ENCODE results near the gene AP5B1.
"Not testable (repeated sequence)": the region's sequence is repeated elsewhere in the genome, so short reads cannot be mapped to it uniquely, and the experiment has no call there.

The AP5B1 gene

DNA sequence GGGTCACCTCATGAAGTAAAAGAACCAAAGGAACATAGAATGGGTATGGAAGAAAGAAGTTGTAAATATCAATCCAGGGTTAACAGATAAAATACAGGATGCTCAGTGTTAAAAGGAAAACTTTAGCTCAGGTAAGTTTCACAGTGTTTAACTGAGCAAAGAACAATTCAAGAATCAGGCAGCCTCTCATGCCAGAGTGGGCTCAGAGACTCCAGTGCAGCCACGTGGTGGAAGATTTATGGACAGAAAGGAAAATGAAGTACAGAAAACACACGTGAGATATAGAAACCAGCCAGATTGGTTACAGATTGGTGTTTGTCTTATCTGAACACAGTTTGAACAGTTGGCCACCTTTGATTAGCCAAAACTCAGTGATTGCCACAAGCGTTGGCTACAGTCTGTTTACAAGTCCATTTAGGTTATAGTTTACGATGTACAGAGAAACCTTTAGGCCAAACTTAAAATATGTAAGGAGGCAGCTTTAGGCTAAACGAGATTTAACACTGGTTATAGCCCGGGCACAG is 9.1 kb downstream of the AP5B1 start:
- Mint-ChIP-seq H3K27me3 (ENCODE audit: low read depth) (no peaks in the 10 kb centered on the region), H3K36me3 (ENCODE audit: low read depth) (peaks cover 5% of the 10 kb centered on the region), H3K9me3 (no peaks in the 10 kb centered on the region), H3K27ac (no peak overlapping the region), H3K4me1 (ENCODE audit: low read depth) (peaks cover 3% of the 10 kb centered on the region), H3K4me3 (no peak overlapping the region)

DNA sequence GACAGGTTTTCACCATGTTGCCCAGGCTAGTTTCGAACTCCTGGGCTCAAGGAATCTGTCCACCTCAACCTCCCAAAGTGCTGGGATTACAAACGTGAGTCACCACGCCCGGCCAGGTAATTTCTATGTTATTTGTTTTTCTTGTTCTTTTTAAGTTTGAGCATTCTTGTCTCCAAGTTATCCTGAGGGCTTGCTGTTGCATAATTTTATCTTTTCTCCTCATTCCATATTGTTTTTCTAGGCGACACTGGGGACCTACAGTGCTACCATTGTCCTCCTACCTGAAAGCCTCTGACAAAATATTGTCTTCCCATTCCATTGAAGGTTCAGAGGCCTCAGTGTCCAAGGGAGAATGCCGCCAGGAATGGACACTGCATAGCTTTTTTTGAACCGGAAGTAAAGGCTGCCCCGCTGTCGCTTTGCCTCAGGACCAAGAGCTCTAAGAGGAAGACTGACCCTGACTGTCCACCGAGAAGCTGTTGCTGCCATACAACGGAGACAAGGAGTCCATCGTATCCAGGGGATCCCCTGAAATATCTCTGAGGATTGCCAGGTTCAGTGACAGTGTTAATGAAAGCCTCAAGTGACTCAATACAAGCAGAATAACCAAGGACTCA is 9.7 kb downstream of the AP5B1 start:
- peaks cover 5% of the 10 kb centered on the region for H3K36me3 Mint-ChIP-seq (ENCODE audit: low read depth)
- H3K27ac Mint-ChIP-seq: no peak overlapping the region
- H3K4me1 Mint-ChIP-seq (ENCODE audit: low read depth): peaks cover 3% of the 10 kb centered on the region
- no peaks in the 10 kb centered on the region for H3K27me3 Mint-ChIP-seq (ENCODE audit: low read depth)
- H3K4me3 Mint-ChIP-seq: no peak overlapping the region
- H3K9me3 Mint-ChIP-seq: no peaks in the 10 kb centered on the region

DNA sequence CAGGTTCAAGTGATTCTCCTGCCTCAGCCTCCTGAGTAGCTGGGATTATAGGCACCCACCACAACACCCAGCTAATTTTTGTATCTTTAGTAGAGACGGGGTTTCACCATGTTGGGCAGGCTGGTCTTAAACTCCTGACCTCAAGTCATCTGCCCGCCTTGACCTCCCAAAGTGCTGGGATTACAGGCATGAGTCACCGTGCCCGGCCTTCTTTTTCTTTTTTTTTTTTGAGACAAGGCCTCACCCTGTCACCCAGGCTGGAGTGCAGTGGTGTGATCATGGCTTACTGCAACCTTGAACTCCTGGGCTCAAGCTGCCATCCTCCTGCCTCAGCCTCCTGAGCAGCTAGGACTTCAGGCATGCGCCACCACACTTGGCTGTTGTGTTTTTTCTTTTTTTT is 13.0 kb downstream of the AP5B1 start:
- not testable (repeated sequence) for H3K4me3 Mint-ChIP-seq; H3K27me3 Mint-ChIP-seq (ENCODE audit: low read depth); H3K27ac Mint-ChIP-seq; H3K4me1 Mint-ChIP-seq (ENCODE audit: low read depth); H3K9me3 Mint-ChIP-seq; H3K36me3 Mint-ChIP-seq (ENCODE audit: low read depth)

DNA sequence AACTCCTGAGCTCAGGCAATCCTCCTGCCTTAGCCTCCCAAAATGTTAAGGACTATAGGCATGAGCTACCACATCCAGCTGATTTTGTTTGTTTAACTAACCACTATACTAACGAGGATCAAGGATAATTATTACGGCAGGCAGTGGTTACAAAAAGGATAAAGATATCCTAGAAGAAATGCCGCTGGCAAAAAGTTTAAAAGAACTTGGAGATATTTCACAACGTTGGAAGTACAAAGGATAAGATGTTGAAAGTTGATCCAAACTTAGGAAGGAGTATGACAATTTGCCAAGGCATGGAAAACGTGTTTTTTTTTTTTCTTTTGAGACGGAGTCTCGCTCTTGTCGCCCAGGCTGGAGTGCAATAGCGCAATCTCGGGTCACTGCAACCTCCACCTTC is 13.4 kb downstream of the AP5B1 start:
- Mint-ChIP-seq H3K4me1 (ENCODE audit: low read depth) (peaks cover 3% of the 10 kb centered on the region), H3K27ac (no peak overlapping the region), H3K4me3 (no peak overlapping the region), H3K9me3 (no peaks in the 10 kb centered on the region), H3K27me3 (ENCODE audit: low read depth) (no peaks in the 10 kb centered on the region), H3K36me3 (ENCODE audit: low read depth) (peaks cover 3% of the 10 kb centered on the region)

DNA sequence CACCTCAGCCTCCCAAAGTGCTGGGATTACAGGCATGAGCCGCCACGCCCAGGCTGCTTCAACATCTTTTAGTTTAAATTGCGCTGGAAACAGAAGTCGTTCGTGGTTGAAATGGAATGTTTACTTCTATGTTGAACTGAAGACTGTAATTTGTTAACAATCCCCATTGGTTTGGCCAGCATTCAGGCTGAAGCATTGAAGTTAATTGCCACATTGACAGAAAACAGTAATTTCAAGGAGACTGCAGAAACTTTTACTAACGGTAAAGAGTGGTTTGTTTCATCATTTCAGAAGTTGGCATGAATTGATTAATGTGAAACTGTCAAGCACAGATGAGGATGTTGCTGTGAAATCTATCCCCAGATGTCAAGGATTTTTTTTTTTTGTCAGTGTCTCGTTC is 14.2 kb downstream of the AP5B1 start:
- peaks cover 3% of the 10 kb centered on the region for H3K4me1 Mint-ChIP-seq (ENCODE audit: low read depth)
- H3K27ac Mint-ChIP-seq: no peak overlapping the region
- H3K9me3 Mint-ChIP-seq: no peaks in the 10 kb centered on the region
- H3K4me3 Mint-ChIP-seq: no peak overlapping the region
- H3K36me3 Mint-ChIP-seq (ENCODE audit: low read depth): peaks cover 3% of the 10 kb centered on the region
- peaks cover 2% of the 10 kb centered on the region for H3K27me3 Mint-ChIP-seq (ENCODE audit: low read depth)

DNA sequence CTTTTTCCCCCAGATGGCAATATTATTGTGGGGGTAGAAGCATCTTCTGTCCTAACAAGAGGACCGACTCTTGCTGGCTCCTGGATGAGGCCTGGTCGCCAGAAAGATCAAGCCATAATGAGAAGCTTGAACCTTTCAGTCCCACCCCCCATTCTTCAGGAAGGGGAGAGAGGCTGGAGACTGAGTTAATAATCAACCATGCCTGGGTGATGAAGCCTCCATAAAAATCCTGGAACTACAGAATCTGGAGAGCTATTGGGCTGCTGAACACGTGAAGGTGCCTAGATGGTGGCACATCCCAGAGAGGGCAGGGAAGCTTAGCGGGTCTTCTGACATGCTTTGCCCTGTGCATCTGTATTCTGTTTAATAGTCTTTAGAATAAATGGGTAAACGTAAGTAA is 16.3 kb downstream of the AP5B1 start:
- Mint-ChIP-seq H3K27ac (no peak overlapping the region), H3K27me3 (ENCODE audit: low read depth) (peaks cover 13% of the 10 kb centered on the region), H3K36me3 (ENCODE audit: low read depth) (no peaks in the 10 kb centered on the region), H3K4me3 (no peak overlapping the region), H3K4me1 (ENCODE audit: low read depth) (no peaks in the 10 kb centered on the region), H3K9me3 (no peaks in the 10 kb centered on the region)

DNA sequence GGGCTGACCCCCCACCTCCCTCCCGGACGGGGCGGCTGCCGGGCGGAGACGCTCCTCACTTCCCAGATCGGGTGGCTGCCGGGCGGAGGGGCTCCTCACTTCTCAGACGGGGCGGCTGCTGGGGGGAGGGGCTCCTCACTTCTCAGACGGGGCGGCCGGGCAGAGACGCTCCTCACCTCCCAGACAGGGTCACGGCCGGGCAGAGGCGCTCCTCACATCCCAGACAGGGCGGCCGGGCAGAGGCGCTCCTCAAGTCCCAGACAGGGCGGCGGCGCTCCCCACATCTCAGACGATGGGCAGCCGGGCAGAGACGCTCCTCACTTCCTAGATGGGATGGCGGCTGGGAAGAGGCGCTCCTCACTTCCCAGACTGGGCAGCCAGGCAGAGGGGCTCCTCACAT is 18.0 kb downstream of the AP5B1 start:
- H3K27me3 Mint-ChIP-seq (ENCODE audit: low read depth): peaks cover 13% of the 10 kb centered on the region
- not testable (repeated sequence) for H3K36me3 Mint-ChIP-seq (ENCODE audit: low read depth); H3K9me3 Mint-ChIP-seq; H3K4me1 Mint-ChIP-seq (ENCODE audit: low read depth); H3K27ac Mint-ChIP-seq; H3K4me3 Mint-ChIP-seq

DNA sequence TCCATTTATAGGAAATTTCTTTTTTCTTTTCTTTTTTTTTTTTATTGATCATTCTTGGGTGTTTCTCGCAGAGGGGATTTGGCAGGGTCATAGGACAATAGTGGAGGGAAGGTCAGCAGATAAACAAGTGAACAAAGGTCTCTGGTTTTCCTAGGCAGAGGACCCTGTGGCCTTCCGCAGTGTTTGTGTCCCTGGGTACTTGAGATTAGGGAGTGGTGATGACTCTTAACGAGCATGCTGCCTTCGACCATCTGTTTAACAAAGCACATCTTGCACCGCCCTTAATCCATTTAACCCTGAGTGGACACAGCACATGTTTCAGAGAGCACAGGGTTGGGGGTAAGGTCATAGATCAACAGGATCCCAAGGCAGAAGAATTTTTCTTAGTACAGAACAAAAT is 18.6 kb downstream of the AP5B1 start:
- peaks cover 13% of the 10 kb centered on the region for H3K27me3 Mint-ChIP-seq (ENCODE audit: low read depth)
- H3K4me3 Mint-ChIP-seq; H3K4me1 Mint-ChIP-seq (ENCODE audit: low read depth); H3K27ac Mint-ChIP-seq; H3K9me3 Mint-ChIP-seq; H3K36me3 Mint-ChIP-seq (ENCODE audit: low read depth): not testable (repeated sequence)

DNA sequence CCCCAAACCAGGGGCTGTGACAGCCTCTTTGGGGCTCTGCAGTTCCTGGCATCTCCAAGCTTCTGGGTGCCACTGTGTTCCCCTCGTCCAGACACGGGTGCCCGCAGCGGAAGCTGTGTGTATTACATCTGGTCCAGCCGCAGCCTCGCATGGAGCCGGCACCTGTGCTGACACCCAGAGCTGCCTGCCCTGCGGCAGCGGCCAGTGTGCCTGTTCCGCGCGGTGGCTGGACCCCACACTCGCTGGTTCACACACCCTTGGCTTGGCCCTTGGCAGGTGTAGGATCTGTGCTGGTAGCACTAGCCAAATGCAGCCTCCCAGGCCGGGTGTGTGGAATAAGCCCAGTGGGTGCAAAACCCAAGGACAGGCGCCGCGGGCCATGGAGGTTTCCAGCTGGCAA is 35.7 kb downstream of the AP5B1 start:
- Mint-ChIP-seq H3K9me3 (no peaks in the 10 kb centered on the region), H3K4me3 (no peak overlapping the region), H3K4me1 (ENCODE audit: low read depth) (no peaks in the 10 kb centered on the region), H3K27ac (no peak overlapping the region), H3K36me3 (ENCODE audit: low read depth) (no peaks in the 10 kb centered on the region), H3K27me3 (ENCODE audit: low read depth) (peaks cover 35% of the 10 kb centered on the region)

DNA sequence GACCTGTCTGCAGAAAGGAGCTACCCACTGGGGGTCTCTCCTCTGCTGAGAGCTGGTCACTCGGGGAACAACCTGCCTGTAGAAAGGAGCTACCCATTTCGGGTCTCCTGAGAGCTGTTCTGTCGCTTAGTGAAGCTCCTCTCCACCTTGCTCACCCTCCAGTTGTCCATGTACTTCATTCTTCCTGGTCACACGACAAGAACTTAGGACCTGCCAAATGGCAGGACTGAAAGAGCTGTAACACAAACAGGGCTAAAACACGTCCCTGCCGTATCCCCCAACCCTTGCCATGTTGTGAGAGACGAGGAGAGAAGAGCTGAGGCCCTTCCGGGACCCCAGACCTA is 36.1 kb downstream of the AP5B1 start:
- no peaks in the 10 kb centered on the region for H3K9me3 Mint-ChIP-seq
- H3K27me3 Mint-ChIP-seq (ENCODE audit: low read depth): peaks cover 31% of the 10 kb centered on the region
- no peaks in the 10 kb centered on the region for H3K4me1 Mint-ChIP-seq (ENCODE audit: low read depth)
- H3K4me3 Mint-ChIP-seq: no peak overlapping the region
- no peak overlapping the region for H3K27ac Mint-ChIP-seq
- H3K36me3 Mint-ChIP-seq (ENCODE audit: low read depth): no peaks in the 10 kb centered on the region

DNA sequence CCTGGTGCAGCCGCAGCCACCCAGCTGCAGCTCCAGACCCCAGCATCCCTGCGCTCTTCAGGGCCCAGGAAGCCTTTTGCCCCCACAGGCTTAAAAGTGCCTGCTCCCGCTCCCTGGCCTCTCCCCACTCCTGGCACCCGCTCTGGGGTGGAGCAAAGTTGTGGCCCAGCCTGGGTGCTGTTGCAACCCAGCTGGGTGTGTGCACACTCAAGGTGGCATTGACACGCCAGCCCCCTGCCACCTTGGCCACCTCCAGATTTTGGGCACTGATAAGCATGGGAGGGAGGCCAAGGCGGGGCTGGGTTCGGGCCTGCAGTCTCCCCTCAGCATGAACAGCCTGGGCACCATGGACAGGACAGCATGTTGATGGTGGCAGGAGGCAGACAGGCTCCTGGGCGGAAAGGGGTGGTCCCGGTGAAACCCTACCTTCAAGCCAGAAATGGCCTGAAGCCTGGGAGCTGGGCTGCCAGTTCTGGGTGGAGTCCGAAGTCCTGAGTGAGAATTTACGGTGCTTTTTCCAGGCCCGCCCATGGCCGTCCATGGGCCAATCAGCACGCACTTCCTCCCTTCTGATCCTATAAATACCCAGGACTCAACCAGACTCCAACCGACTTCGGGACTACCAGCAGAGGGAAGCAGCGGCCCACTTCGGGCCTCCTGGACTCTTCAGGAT is 36.6 kb downstream of the AP5B1 start:
- Mint-ChIP-seq H3K27me3 (ENCODE audit: low read depth) (peaks cover 26% of the 10 kb centered on the region), H3K4me1 (ENCODE audit: low read depth) (no peaks in the 10 kb centered on the region), H3K36me3 (ENCODE audit: low read depth) (no peaks in the 10 kb centered on the region), H3K27ac (no peak overlapping the region), H3K9me3 (no peaks in the 10 kb centered on the region), H3K4me3 (no peak overlapping the region)

DNA sequence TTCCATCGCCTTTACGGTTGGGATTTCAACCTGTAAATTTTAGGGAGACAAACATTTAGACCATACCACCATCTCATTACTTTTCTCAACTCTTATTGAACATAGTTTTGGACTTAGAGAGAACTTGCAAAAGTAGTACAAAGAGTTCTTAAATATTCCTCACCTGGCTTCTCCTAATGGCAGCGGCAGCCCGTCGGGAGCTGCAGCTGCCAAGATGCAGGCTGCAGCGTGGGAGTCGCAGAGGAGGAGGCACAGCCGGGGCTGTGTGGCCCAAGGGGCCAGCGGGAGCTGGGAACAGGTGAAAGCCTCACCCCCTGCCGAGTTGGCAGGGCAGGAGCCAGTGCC is 37.1 kb downstream of the AP5B1 start:
- Mint-ChIP-seq H3K4me1 (ENCODE audit: low read depth) (no peaks in the 10 kb centered on the region), H3K27me3 (ENCODE audit: low read depth) (peaks cover 22% of the 10 kb centered on the region), H3K27ac (no peak overlapping the region), H3K9me3 (no peaks in the 10 kb centered on the region), H3K4me3 (no peak overlapping the region), H3K36me3 (ENCODE audit: low read depth) (no peaks in the 10 kb centered on the region)

DNA sequence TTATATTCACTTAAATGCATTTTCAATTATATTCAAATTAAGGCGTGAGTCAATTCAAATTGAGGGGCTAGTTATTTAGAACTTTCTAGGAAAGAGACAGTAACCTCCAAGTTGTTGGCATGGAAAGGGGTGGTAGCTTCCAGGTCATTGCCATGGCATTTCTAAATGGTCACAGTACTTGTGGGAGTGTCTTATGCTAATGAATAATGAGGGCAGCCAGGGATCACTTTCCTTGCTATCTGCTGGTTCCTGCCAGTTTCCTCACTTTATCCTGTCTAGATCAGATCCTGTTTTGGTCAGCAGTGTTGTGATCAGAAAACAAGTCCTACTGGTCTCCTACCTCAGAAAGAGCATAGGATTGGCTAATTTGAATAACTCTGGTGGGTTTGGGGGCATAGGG is 38.4 kb downstream of the AP5B1 start:
- Mint-ChIP-seq H3K27me3 (ENCODE audit: low read depth) (peaks cover 25% of the 10 kb centered on the region), H3K9me3 (no peaks in the 10 kb centered on the region), H3K36me3 (ENCODE audit: low read depth) (no peaks in the 10 kb centered on the region), H3K4me3 (no peak overlapping the region), H3K4me1 (ENCODE audit: low read depth) (no peaks in the 10 kb centered on the region), H3K27ac (no peak overlapping the region)

DNA sequence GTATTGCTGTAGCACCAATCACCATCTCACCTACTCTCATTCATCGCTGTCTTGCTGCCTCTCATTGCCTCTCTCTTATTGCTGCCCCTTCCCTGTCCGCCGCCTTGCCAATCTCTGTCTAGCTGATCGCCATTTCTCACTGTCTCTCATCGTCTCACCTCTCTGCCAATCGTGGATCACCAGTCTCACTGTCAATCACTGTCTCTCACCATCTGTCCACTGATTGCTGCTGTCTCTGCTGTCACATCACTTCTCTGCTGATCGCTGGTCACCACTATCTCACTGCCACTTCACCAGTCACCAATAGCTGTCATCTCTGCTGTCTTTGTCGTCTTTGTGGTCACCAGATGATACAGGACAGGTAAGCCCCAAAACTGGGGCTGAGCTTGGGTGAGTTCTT is 39.6 kb downstream of the AP5B1 start:
- no peak overlapping the region for H3K4me3 Mint-ChIP-seq
- H3K27me3 Mint-ChIP-seq (ENCODE audit: low read depth): peaks cover 29% of the 10 kb centered on the region
- H3K9me3 Mint-ChIP-seq: peaks cover 10% of the 10 kb centered on the region
- H3K36me3 Mint-ChIP-seq (ENCODE audit: low read depth): no peaks in the 10 kb centered on the region
- no peak overlapping the region for H3K27ac Mint-ChIP-seq
- no peaks in the 10 kb centered on the region for H3K4me1 Mint-ChIP-seq (ENCODE audit: low read depth)

DNA sequence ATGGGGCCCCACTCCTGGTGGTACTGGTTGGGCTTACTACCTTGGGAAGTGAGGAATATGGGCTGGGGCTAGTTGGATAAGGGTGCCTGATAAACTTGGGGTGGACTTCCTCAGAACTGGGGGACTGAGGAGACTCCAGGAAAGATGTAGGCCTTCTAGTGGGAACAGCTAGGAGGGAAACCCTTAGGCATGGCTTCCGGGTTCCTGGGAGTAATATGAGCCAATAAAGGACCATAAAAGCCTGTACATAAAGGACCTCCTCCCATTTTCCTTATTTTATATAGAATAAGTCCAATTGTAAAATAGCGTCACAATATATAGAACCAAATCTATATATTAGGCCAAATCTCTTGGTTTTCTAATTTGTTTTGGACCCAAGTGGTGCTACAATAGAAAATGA is 41.8 kb downstream of the AP5B1 start:
- Mint-ChIP-seq H3K27ac (no peak overlapping the region), H3K36me3 (ENCODE audit: low read depth) (no peaks in the 10 kb centered on the region), H3K27me3 (ENCODE audit: low read depth) (peaks cover 34% of the 10 kb centered on the region), H3K4me3 (no peak overlapping the region), H3K4me1 (ENCODE audit: low read depth) (no peaks in the 10 kb centered on the region), H3K9me3 (peaks cover 15% of the 10 kb centered on the region)

DNA sequence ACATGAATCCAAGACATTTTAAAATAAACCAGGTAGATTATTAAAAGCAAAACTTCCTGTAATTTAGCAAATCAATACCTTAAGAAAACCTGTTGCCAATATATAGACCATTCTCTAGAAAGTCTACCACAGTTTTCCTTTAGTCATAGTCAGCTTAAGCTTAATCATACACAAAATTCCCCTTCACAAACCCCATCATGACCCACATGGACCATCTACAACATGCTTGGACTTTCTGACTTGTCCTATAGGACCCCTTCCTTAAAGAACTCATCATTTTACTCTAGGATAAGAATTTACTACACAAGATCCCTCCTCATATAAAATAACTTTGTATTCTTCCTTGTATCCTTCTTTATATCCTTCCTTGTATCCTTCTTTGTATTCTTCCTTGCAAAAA is 44.0 kb downstream of the AP5B1 start:
- Mint-ChIP-seq H3K4me3 (no peak overlapping the region), H3K9me3 (peaks cover 15% of the 10 kb centered on the region), H3K36me3 (ENCODE audit: low read depth) (no peaks in the 10 kb centered on the region), H3K27me3 (ENCODE audit: low read depth) (peaks cover 45% of the 10 kb centered on the region), H3K4me1 (ENCODE audit: low read depth) (no peaks in the 10 kb centered on the region), H3K27ac (no peak overlapping the region)

Data from T-helper 1 cell treated with Interleukin-12 subunit alpha and Interleukin-12 subunit beta and Interleukin-4 antibody, amounts not matched to agents 30 μg/mL and 1 μg/mL, for 36 hours (primary cell).